ENCODE measurements around the gene CDC42EP5.
"Not testable (repeated sequence)": the region's sequence is repeated elsewhere in the genome, so short reads cannot be mapped to it uniquely, and the experiment has no call there.

The CDC42EP5 gene

DNA sequence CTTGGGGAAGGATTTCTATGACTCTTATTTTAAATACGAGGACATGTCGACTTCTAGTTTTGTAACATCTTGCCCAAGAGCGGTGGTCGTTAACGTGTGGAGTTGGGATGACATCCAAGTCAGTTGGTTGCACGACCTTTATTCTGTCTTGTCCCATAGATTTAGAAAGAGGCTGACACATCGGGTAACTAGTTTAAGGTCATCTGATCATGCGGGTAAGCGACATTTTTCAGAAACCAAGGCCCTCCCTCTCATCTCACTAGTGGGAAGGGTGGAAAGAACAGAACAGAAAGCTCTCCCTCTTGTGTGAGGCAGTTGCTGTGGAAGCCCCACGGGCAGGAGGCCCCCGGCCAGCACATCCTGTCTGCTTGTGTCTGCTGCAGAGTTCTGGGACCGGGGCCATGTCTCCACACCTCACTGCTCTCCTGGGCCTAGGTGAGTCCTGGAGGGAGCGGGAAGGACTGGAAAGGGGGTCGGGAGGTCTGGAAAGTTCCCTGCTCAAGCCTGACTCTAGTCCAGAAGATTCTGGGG is 29.5 kb upstream of the CDC42EP5 start, which contains the start of gene LAIR2:
LAIR2 (plus strand) TSS at position 314 of the 531 bp plus-strand sequence; CDS start at position 402, 88 bp downstream.
- H3K36me3 ChIP-seq (ENCODE audit: insufficient read depth, low read length), result no peaks in the 10 kb centered on the region
- H3K4me1 ChIP-seq (ENCODE audit: insufficient read depth, low read length), result no peaks in the 10 kb centered on the region
- H3K4me3 ChIP-seq (ENCODE audit: low read length), result no peak within 1 kb of the TSS
- H2AFZ ChIP-seq (ENCODE audit: low read depth, low read length), result no peak within 1 kb of the TSS
- peaks cover 13% of the 10 kb centered on the region for H3K27me3 ChIP-seq (ENCODE audit: insufficient read depth, low read length)
- no peaks in the 10 kb centered on the region for H3K9me3 ChIP-seq (ENCODE audit: low read length)

DNA sequence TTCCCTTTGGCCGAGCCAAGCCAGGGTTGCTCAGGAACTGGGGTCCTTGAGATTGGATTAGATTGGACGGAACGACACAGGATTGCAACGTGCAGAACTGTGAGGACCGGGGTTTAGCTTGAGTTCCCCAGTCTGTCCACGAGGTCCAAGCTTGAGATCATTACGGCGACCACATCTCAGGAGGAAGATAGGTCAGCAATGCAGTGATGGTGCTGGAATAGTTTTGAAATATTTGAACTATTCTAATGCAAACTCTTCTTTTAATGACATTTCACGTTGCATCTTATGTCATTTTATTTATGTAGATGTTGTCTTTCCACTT is 25.3 kb upstream of the CDC42EP5 start:
- H3K4me3 ChIP-seq (ENCODE audit: low read length); H3K4me1 ChIP-seq (ENCODE audit: insufficient read depth, low read length); H3K36me3 ChIP-seq (ENCODE audit: insufficient read depth, low read length); H2AFZ ChIP-seq (ENCODE audit: low read depth, low read length); H3K27me3 ChIP-seq (ENCODE audit: insufficient read depth, low read length); H3K9me3 ChIP-seq (ENCODE audit: low read length): not testable (repeated sequence)

DNA sequence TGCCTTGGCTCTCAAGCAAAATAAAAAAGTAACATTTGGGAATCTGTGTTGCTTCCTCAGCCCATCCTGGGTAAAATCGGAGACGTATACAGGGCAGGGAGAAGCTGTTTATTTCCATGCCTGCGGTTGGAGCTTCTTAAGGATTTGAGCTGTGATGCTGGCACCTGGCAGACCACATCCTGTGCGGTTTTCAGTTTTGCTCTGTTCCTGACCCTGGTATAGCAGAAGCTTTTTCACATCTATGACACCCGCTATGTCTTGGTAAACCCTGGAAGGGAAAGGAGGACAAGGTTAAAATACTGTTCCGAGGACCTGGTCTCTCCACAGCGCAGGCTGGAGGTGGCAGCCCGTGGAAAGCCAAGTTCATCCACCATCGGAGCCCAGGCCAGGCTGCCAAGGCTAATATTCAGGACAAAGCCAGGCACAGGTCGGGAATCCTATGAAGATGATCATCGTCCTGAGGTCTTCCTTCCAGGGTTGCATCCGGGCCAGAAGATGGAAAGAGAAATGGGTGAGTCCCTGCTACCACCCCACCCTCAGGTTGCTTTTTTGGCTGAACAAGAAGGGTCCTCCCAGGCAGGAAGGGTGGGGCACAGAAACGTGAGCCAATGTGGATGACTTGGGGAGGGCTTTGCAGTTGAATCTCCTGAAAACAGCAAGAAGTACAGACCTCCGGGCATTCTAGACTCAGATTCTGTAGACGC is 24.8 kb upstream of the CDC42EP5 start:
- not testable (repeated sequence) for H3K27me3 ChIP-seq (ENCODE audit: insufficient read depth, low read length); H3K4me3 ChIP-seq (ENCODE audit: low read length); H3K4me1 ChIP-seq (ENCODE audit: insufficient read depth, low read length); H2AFZ ChIP-seq (ENCODE audit: low read depth, low read length); H3K9me3 ChIP-seq (ENCODE audit: low read length); H3K36me3 ChIP-seq (ENCODE audit: insufficient read depth, low read length)

DNA sequence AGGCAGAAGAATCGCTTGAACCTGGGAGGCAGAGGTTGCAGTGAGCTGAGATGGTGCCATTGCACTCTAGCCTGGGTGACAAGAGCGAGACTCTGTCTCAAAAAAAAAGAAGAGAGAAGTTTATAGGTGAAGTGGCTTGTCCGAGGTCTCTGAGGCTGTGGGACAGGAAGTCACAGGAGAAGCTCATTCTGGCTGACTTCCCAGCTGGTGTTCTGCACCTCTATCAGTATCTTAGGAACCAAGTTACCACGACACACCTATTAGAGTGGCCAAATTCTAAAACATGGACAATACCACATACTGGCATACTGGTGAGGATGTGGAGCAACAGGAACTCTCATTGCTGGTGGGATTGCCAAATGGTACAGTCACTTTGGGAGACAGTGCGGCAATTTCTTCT is 22.2 kb upstream of the CDC42EP5 start:
- not testable (repeated sequence) for H3K4me1 ChIP-seq (ENCODE audit: insufficient read depth, low read length); H3K4me3 ChIP-seq (ENCODE audit: low read length); H3K27me3 ChIP-seq (ENCODE audit: insufficient read depth, low read length); H3K9me3 ChIP-seq (ENCODE audit: low read length); H2AFZ ChIP-seq (ENCODE audit: low read depth, low read length); H3K36me3 ChIP-seq (ENCODE audit: insufficient read depth, low read length)

DNA sequence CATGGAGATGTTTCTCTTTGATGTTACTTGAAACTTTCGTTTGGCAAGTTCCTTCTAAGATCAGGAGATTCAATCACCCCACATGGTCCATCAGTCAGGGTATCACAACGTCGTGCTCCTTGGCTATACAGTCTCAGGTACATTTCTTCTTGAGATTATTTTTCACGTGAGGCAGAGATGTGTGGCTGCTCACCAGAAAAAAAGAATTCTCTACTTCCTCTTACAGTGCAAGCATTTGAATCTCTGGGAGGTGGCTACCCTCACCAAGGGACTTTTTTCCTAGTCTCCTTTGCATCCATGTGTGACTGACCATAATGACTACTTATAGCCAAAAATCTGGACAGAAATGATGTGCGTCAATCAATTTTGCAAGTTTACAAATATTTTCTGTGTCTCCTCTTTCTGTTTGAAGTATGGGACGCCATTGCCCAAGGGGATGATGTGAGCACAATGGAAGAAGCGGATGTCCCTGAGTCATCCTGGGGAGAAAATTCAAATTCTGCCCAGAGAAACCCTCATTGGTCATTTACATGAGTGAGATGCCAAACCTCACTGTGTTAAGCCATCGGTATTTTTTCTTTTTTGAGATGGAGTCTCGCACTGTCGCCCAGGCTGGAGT is 21.0 kb upstream of the CDC42EP5 start:
- no peak overlapping the region for H3K4me3 ChIP-seq (ENCODE audit: low read length)
- H3K9me3 ChIP-seq (ENCODE audit: low read length), result no peaks in the 10 kb centered on the region
- H3K4me1 ChIP-seq (ENCODE audit: insufficient read depth, low read length), result no peaks in the 10 kb centered on the region
- peaks cover 14% of the 10 kb centered on the region for H3K27me3 ChIP-seq (ENCODE audit: insufficient read depth, low read length)
- no peaks in the 10 kb centered on the region for H3K36me3 ChIP-seq (ENCODE audit: insufficient read depth, low read length)
- no peak overlapping the region for H2AFZ ChIP-seq (ENCODE audit: low read depth, low read length)

DNA sequence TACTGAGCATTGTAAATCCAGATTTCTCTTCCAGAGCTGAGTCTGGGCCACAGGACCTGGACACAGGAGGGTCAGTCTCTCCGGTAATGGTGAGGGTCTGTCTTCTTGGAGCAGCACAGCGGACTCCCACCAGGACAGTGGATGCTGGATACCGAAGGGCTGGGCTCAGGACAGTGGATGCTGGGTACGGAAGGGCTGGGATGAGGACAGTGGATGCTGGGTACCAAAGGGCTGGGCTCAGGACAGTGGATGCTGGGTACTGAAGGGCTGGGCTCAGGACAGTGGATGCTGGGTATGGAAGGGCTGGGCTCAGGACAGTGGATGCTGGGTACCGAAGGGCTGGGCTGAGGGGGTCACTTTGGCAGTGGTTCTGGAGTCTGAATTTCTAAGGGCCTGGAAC is 20.0 kb upstream of the CDC42EP5 start:
- H3K9me3 ChIP-seq (ENCODE audit: low read length); H3K4me3 ChIP-seq (ENCODE audit: low read length): not testable (repeated sequence)

DNA sequence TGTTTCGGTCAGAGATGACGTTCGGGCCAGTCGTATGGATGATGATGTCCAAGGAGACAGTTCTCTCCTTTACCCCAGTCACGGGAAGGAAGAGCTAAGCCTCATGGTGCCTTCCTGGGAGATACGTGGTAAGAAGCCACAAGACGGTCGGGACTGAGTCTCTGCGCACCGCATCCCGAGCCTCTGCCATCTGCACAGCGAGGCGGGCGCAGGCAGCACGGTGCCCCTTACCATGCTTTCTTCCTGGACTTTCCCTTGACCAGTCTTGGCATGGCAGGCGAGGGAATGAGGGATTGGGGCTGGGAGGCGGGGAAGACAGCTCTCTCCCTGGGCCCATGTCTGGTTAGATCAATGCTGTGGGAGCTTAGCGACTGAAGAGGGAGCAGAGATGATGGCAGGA is 19.5 kb upstream of the CDC42EP5 start:
- Histone ChIP-seq H3K4me1 (ENCODE audit: insufficient read depth, low read length) (no peaks in the 10 kb centered on the region), H3K27me3 (ENCODE audit: insufficient read depth, low read length) (peaks cover 14% of the 10 kb centered on the region), H3K36me3 (ENCODE audit: insufficient read depth, low read length) (no peaks in the 10 kb centered on the region), H3K9me3 (ENCODE audit: low read length) (no peaks in the 10 kb centered on the region), H3K4me3 (ENCODE audit: low read length) (no peak overlapping the region), H2AFZ (ENCODE audit: low read depth, low read length) (no peak overlapping the region)

More for the DNA sequence above, 20.0 kb upstream of the CDC42EP5 start:
- not testable (repeated sequence) for H2AFZ ChIP-seq (ENCODE audit: low read depth, low read length); H3K4me1 ChIP-seq (ENCODE audit: insufficient read depth, low read length); H3K36me3 ChIP-seq (ENCODE audit: insufficient read depth, low read length)
- H3K27me3 ChIP-seq (ENCODE audit: insufficient read depth, low read length), result peaks cover 14% of the 10 kb centered on the region

DNA sequence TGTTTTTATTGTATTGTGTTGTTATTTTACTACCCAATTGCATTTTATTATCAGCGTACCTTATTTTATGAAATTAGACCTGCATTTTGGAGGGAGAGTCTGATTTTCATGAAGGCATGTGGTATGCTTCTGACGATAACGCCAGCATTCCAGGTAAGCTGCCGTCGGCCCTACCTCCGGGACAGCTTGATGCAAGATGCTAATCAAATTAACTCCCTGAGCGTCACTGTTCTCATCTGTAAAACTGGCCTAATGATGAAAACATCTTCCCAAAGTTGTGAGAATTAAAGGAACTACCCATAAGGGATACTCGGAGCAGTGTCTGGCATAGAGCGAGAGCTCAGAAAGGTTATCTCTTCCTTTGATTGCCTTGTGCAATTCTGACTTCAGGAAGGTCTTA is 16.7 kb upstream of the CDC42EP5 start:
- H3K9me3 ChIP-seq (ENCODE audit: low read length), result no peaks in the 10 kb centered on the region
- peaks cover 12% of the 10 kb centered on the region for H3K27me3 ChIP-seq (ENCODE audit: insufficient read depth, low read length)
- no peak overlapping the region for H2AFZ ChIP-seq (ENCODE audit: low read depth, low read length)
- no peak overlapping the region for H3K4me3 ChIP-seq (ENCODE audit: low read length)
- no peaks in the 10 kb centered on the region for H3K4me1 ChIP-seq (ENCODE audit: insufficient read depth, low read length)
- no peaks in the 10 kb centered on the region for H3K36me3 ChIP-seq (ENCODE audit: insufficient read depth, low read length)

DNA sequence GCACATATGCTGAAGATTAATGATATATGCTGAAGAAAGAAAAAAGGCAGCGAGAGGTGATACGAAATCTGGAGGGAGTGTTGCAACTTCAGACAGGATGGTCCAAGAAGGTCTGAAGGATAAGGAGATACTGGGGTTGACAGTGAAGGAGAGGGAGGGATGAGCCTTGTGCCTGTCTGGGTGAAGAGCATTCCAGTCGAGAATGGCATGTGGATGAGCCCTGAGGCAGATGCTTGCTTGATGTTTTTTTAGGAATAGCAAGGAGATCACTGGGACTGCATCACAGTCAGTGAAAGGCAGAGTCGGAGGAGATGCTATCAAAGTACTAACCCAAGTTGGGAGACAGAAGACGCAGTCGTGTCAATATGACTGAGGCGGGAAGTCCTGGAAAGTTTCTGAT is 16.2 kb upstream of the CDC42EP5 start:
- Histone ChIP-seq H3K4me1 (ENCODE audit: insufficient read depth, low read length) (no peaks in the 10 kb centered on the region), H3K4me3 (ENCODE audit: low read length) (no peak overlapping the region), H2AFZ (ENCODE audit: low read depth, low read length) (no peak overlapping the region), H3K27me3 (ENCODE audit: insufficient read depth, low read length) (peaks cover 12% of the 10 kb centered on the region), H3K36me3 (ENCODE audit: insufficient read depth, low read length) (no peaks in the 10 kb centered on the region), H3K9me3 (ENCODE audit: low read length) (no peaks in the 10 kb centered on the region)

DNA sequence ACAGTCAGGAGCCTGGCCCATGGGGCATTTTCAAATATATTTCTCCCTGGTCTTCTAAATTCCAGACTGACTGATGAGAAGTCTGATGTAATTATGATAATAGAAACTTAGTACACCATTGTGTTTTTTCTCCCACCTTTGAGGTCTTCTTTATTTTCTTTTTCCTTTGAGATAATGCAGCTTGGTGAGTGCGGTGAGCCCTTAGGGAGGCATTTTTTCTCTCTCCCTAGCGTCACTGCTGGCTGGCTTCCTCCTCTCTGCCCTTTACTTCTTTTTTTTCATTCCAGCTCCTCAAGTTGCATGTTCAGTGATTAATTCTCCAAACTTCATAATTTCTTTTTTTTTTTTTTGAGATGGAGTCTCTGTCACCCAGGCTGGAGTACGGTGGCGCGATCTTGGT is 12.8 kb upstream of the CDC42EP5 start:
- H3K36me3 ChIP-seq (ENCODE audit: insufficient read depth, low read length), result no peaks in the 10 kb centered on the region
- H3K4me3 ChIP-seq (ENCODE audit: low read length), result no peak overlapping the region
- H3K27me3 ChIP-seq (ENCODE audit: insufficient read depth, low read length), result peaks cover 11% of the 10 kb centered on the region
- no peak overlapping the region for H2AFZ ChIP-seq (ENCODE audit: low read depth, low read length)
- no peaks in the 10 kb centered on the region for H3K4me1 ChIP-seq (ENCODE audit: insufficient read depth, low read length)
- H3K9me3 ChIP-seq (ENCODE audit: low read length), result no peaks in the 10 kb centered on the region

DNA sequence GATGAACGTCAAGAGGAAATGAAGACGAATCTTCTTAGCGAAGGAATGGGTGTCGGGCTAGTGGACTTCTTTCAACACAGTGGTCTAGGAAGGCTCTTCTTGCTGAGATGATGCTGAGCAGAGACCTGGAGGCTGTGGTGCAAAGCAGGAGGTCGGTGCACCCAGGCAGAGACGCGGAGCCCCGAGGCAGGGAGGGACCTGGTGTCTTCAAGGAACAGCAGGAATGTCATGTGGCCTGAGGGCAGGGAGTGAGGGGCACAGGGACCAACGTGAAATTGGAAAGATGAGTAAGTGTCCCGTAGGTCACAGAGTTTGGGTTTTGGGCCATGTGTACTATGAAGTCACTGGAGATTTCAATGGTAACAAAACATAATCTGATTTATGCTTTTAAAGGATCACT is 11.4 kb upstream of the CDC42EP5 start:
- H2AFZ ChIP-seq (ENCODE audit: low read depth, low read length), result no peak overlapping the region
- H3K27me3 ChIP-seq (ENCODE audit: insufficient read depth, low read length), result peaks cover 6% of the 10 kb centered on the region
- H3K9me3 ChIP-seq (ENCODE audit: low read length), result no peaks in the 10 kb centered on the region
- H3K4me3 ChIP-seq (ENCODE audit: low read length), result no peak overlapping the region
- H3K36me3 ChIP-seq (ENCODE audit: insufficient read depth, low read length), result no peaks in the 10 kb centered on the region
- H3K4me1 ChIP-seq (ENCODE audit: insufficient read depth, low read length), result no peaks in the 10 kb centered on the region

DNA sequence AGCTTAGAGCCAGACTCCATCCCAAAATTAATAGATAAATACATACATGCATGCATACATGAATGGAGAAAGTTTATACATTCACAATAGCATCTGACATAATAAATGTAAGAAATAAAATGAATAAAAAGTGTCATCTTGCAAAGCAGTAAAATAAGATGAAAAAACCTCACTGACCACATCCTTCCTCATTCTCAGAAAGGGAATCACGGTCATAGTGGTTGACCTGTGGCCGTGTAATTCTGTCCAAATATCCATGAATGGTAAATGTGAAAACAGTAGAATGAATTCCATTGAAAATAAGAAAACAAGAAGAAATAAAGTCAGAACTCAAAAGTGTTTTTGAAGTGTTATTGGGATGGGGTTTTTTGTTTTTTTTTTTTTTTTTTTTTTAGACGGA is 9.8 kb upstream of the CDC42EP5 start:
- H3K4me3 ChIP-seq (ENCODE audit: low read length), result no peak overlapping the region
- H3K9me3 ChIP-seq (ENCODE audit: low read length), result no peaks in the 10 kb centered on the region
- H3K27me3 ChIP-seq (ENCODE audit: insufficient read depth, low read length), result peaks cover 2% of the 10 kb centered on the region
- H3K36me3 ChIP-seq (ENCODE audit: insufficient read depth, low read length), result no peaks in the 10 kb centered on the region
- H2AFZ ChIP-seq (ENCODE audit: low read depth, low read length), result no peak overlapping the region
- no peaks in the 10 kb centered on the region for H3K4me1 ChIP-seq (ENCODE audit: insufficient read depth, low read length)

DNA sequence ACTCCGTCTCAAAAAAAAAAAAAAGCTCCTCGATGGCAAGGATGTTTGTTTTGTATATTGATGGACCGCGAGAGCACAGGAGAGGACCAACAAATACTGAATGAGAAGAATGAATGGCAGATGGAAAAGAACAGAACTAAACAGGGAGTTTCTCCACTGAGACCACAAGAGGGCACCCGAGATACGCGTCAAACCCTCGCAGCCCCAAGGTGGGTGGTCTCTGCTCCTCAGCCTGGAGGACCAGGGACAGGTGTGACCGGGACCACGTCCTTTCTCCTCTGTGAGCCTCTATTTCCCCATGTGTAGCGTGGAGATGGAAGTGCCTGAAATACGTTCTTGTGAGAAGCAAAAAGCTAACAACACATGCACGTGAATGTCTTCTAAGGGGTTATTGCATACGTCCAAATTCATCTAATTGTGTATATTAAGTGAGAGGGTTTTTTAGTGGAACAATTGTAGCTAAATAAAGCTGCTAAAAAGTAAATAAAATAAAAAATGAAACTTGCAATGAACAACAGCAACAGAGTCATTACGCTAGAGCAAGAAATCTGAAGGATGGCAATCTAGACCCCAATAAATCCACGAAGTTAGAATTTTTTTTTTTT is 8.3 kb upstream of the CDC42EP5 start:
- no peaks in the 10 kb centered on the region for H3K9me3 ChIP-seq (ENCODE audit: low read length)
- no peak overlapping the region for H2AFZ ChIP-seq (ENCODE audit: low read depth, low read length)
- no peak overlapping the region for H3K4me3 ChIP-seq (ENCODE audit: low read length)
- H3K36me3 ChIP-seq (ENCODE audit: insufficient read depth, low read length), result no peaks in the 10 kb centered on the region
- H3K4me1 ChIP-seq (ENCODE audit: insufficient read depth, low read length), result no peaks in the 10 kb centered on the region
- H3K27me3 ChIP-seq (ENCODE audit: insufficient read depth, low read length), result peaks cover 2% of the 10 kb centered on the region
